ENCODE measurements around the gene HSD3B7. TPM values are rescaled to one million over a fixed set of nuclear protein-coding genes. Genes with fewer than 3 reads are reported as not detected.

Gene HSD3B7
- total RNA-seq, 1 experiment from 2014 or later = 0.95 TPM

- ChIA-PET CTCF (no interaction called here), POLR2A (ENCODE audit: low non-redundant PET) (no interaction called here)
- Histone ChIP-seq H3K27ac (ENCODE audit: low read depth, low read length, poor library complexity, severe bottlenecking) (no peak overlapping the region), H3K4me3 (ENCODE audit: low read depth, low read length, poor library complexity, severe bottlenecking) (no peak overlapping the region), H3K9me3 (ENCODE audit: low read depth, low read length, poor library complexity, severe bottlenecking) (no peaks in the 10 kb centered on the region), H3K27me3 (replicated peaks; ENCODE audit: insufficient read depth, low read depth, low read length, poor library complexity) (no peaks in the 10 kb centered on the region), H3K36me3 (ENCODE audit: insufficient read depth, low read length, poor library complexity, severe bottlenecking) (peaks cover 78% of the 10 kb centered on the region), H3K4me1 (ENCODE audit: insufficient read depth, low read length, poor library complexity, severe bottlenecking) (no peaks in the 10 kb centered on the region)
- intact Hi-C loops (cut with micrococcal nuclease; ENCODE audit: unreplicated experiment) = no loop called here
- BruUV-seq (replicated peaks) = no TSS peak
- no peak for TF ChIP-seq EZH2 (IDR thresholded peaks at IDR 0.05; ENCODE audit: borderline replicate concordance, low read depth, low read length, poor library complexity, severe bottlenecking)
- no peak for DNase-seq (ENCODE audit: low spot score)
Measured at GRCh38 chr16:30966033-30966619, 18.9 kb upstream of the HSD3B7 start.

- intact Hi-C loops (cut with micrococcal nuclease; ENCODE audit: unreplicated experiment) = no loop called here
- BruUV-seq (replicated peaks) = no TSS peak
- ChIA-PET POLR2A (ENCODE audit: low non-redundant PET) (no interaction called here), CTCF (no interaction called here)
- no peak for DNase-seq (ENCODE audit: low spot score)
- no peaks in the 10 kb centered on the region for H3K4me1 ChIP-seq (ENCODE audit: insufficient read depth, low read length, poor library complexity, severe bottlenecking)
- peaks cover 78% of the 10 kb centered on the region for H3K36me3 ChIP-seq (ENCODE audit: insufficient read depth, low read length, poor library complexity, severe bottlenecking)
- no peak for TF ChIP-seq CTCF (conservative IDR thresholded peaks at IDR 0.05; ENCODE audit: low read depth, low read length)
- TF ChIP-seq EZH2 (IDR thresholded peaks at IDR 0.05; ENCODE audit: borderline replicate concordance, low read depth, low read length, poor library complexity, severe bottlenecking) = no peak
- H3K27me3 ChIP-seq (replicated peaks; ENCODE audit: insufficient read depth, low read depth, low read length, poor library complexity) = no peaks in the 10 kb centered on the region
- no peaks in the 10 kb centered on the region for H3K9me3 ChIP-seq (ENCODE audit: low read depth, low read length, poor library complexity, severe bottlenecking)
- H3K4me3 ChIP-seq (ENCODE audit: low read depth, low read length, poor library complexity, severe bottlenecking) = no peak overlapping the region
- H3K27ac ChIP-seq (ENCODE audit: low read depth, low read length, poor library complexity, severe bottlenecking) = no peak overlapping the region
Measured at GRCh38 chr16:30967795-30968194, 17.2 kb upstream of the HSD3B7 start.

GRCh38 chr16:30969246-30969842, 15.7 kb upstream of the HSD3B7 start:
- CTCF ChIA-PET = no interaction called here
- Histone ChIP-seq H3K36me3 (ENCODE audit: insufficient read depth, low read length, poor library complexity, severe bottlenecking) (peaks cover 73% of the 10 kb centered on the region), H3K4me1 (ENCODE audit: insufficient read depth, low read length, poor library complexity, severe bottlenecking) (no peaks in the 10 kb centered on the region), H3K4me3 (ENCODE audit: low read depth, low read length, poor library complexity, severe bottlenecking) (no peak overlapping the region), H3K27ac (ENCODE audit: low read depth, low read length, poor library complexity, severe bottlenecking) (no peak overlapping the region), H3K9me3 (ENCODE audit: low read depth, low read length, poor library complexity, severe bottlenecking) (no peaks in the 10 kb centered on the region), H3K27me3 (replicated peaks; ENCODE audit: insufficient read depth, low read depth, low read length, poor library complexity) (no peaks in the 10 kb centered on the region)
- no TSS peak for BruUV-seq (replicated peaks)
- intact Hi-C loops (cut with micrococcal nuclease; ENCODE audit: unreplicated experiment) = no loop called here
- TF ChIP-seq EZH2 (IDR thresholded peaks at IDR 0.05; ENCODE audit: borderline replicate concordance, low read depth, low read length, poor library complexity, severe bottlenecking) = no peak
- no peak for TF ChIP-seq CTCF (conservative IDR thresholded peaks at IDR 0.05; ENCODE audit: low read depth, low read length)
- POLR2A ChIA-PET (ENCODE audit: low non-redundant PET) = interaction anchor here (0.6 kb wide), 1 partner anchor 167 kb away, joined by 3 read pairs; no protein-coding TSS in a partner anchor
- no peak for DNase-seq (ENCODE audit: low spot score)

GRCh38 chr16:30971298-30971697, 13.7 kb upstream of the HSD3B7 start:
- H3K4me3 ChIP-seq (ENCODE audit: low read depth, low read length, poor library complexity, severe bottlenecking) = no peak overlapping the region
- no peaks in the 10 kb centered on the region for H3K27me3 ChIP-seq (replicated peaks; ENCODE audit: insufficient read depth, low read depth, low read length, poor library complexity)
- TF ChIP-seq CTCF (conservative IDR thresholded peaks at IDR 0.05; ENCODE audit: low read depth, low read length) (no peak), EZH2 (IDR thresholded peaks at IDR 0.05; ENCODE audit: borderline replicate concordance, low read depth, low read length, poor library complexity, severe bottlenecking) (no peak)
- ChIA-PET CTCF (no interaction called here), POLR2A (ENCODE audit: low non-redundant PET) (no interaction called here)
- H3K27ac ChIP-seq (ENCODE audit: low read depth, low read length, poor library complexity, severe bottlenecking) = no peak overlapping the region
- intact Hi-C loops (cut with micrococcal nuclease; ENCODE audit: unreplicated experiment) = no loop called here
- no peaks in the 10 kb centered on the region for H3K4me1 ChIP-seq (ENCODE audit: insufficient read depth, low read length, poor library complexity, severe bottlenecking)
- DNase-seq (ENCODE audit: low spot score) = no peak
- no TSS peak for BruUV-seq (replicated peaks)
- H3K36me3 ChIP-seq (ENCODE audit: insufficient read depth, low read length, poor library complexity, severe bottlenecking) = peaks cover 63% of the 10 kb centered on the region
- no peaks in the 10 kb centered on the region for H3K9me3 ChIP-seq (ENCODE audit: low read depth, low read length, poor library complexity, severe bottlenecking)
